ENCODE data around the gene LIPC.

Gene LIPC

GRCh38 chr15:58431221-58432149 is at the start of gene LIPC:
Gene LIPC, plus strand, starts transcription at chr15:58431991. Its CDS starts 42 bp downstream, at chr15:58432033.
- in situ Hi-C loops (cut with HindIII; ENCODE audit: low sequenced_read_pairs): no loop called here

GRCh38 chr15:58383876-58384275 is 47.9 kb upstream of the LIPC start:
- in situ Hi-C loops (cut with HindIII; ENCODE audit: low sequenced_read_pairs): no loop called here

GRCh38 chr15:58384667-58385066 is 47.1 kb upstream of the LIPC start:
- in situ Hi-C loops (cut with HindIII; ENCODE audit: low sequenced_read_pairs): no loop called here

GRCh38 chr15:58386081-58386480 is 45.7 kb upstream of the LIPC start:
- in situ Hi-C loops (cut with HindIII; ENCODE audit: low sequenced_read_pairs): no loop called here

GRCh38 chr15:58386641-58387040 is 45.1 kb upstream of the LIPC start:
- in situ Hi-C loops (cut with HindIII; ENCODE audit: low sequenced_read_pairs): no loop called here

- in situ Hi-C loops (cut with HindIII; ENCODE audit: low sequenced_read_pairs): no loop called here
Observed at GRCh38 chr15:58387130-58387529, 44.7 kb upstream of the LIPC start.

- in situ Hi-C loops (cut with HindIII; ENCODE audit: low sequenced_read_pairs): no loop called here
Observed at GRCh38 chr15:58388211-58388610, 43.6 kb upstream of the LIPC start.

- in situ Hi-C loops (cut with HindIII; ENCODE audit: low sequenced_read_pairs): no loop called here
Observed at GRCh38 chr15:58390118-58390517, 41.7 kb upstream of the LIPC start.

- in situ Hi-C loops (cut with HindIII; ENCODE audit: low sequenced_read_pairs): no loop called here
Observed at GRCh38 chr15:58390655-58391054, 41.1 kb upstream of the LIPC start.

GRCh38 chr15:58391088-58391487 is 40.7 kb upstream of the LIPC start:
- in situ Hi-C loops (cut with HindIII; ENCODE audit: low sequenced_read_pairs): no loop called here

GRCh38 chr15:58392141-58392540 is 39.6 kb upstream of the LIPC start:
- in situ Hi-C loops (cut with HindIII; ENCODE audit: low sequenced_read_pairs): no loop called here

GRCh38 chr15:58392611-58393161 is 39.1 kb upstream of the LIPC start:
- in situ Hi-C loops (cut with HindIII; ENCODE audit: low sequenced_read_pairs): no loop called here

GRCh38 chr15:58393241-58393662 is 38.5 kb upstream of the LIPC start:
- in situ Hi-C loops (cut with HindIII; ENCODE audit: low sequenced_read_pairs): no loop called here

- in situ Hi-C loops (cut with HindIII; ENCODE audit: low sequenced_read_pairs): no loop called here
Observed at GRCh38 chr15:58396181-58396580, 35.6 kb upstream of the LIPC start.

GRCh38 chr15:58398071-58398470 is 33.7 kb upstream of the LIPC start:
- in situ Hi-C loops (cut with HindIII; ENCODE audit: low sequenced_read_pairs): no loop called here

GRCh38 chr15:58398643-58399042 is 33.1 kb upstream of the LIPC start:
- in situ Hi-C loops (cut with HindIII; ENCODE audit: low sequenced_read_pairs): no loop called here

- in situ Hi-C loops (cut with HindIII; ENCODE audit: low sequenced_read_pairs): no loop called here
Observed at GRCh38 chr15:58399739-58400138, 32.1 kb upstream of the LIPC start.

- in situ Hi-C loops (cut with HindIII; ENCODE audit: low sequenced_read_pairs): no loop called here
Observed at GRCh38 chr15:58401276-58401675, 30.5 kb upstream of the LIPC start.

- in situ Hi-C loops (cut with HindIII; ENCODE audit: low sequenced_read_pairs): no loop called here
Observed at GRCh38 chr15:58401991-58402649, 29.7 kb upstream of the LIPC start.

- in situ Hi-C loops (cut with HindIII; ENCODE audit: low sequenced_read_pairs): no loop called here
Observed at GRCh38 chr15:58403581-58403980, 28.2 kb upstream of the LIPC start.

GRCh38 chr15:58404020-58404419 is 27.8 kb upstream of the LIPC start:
- in situ Hi-C loops (cut with HindIII; ENCODE audit: low sequenced_read_pairs): no loop called here

GRCh38 chr15:58404722-58405121 is 27.1 kb upstream of the LIPC start:
- in situ Hi-C loops (cut with HindIII; ENCODE audit: low sequenced_read_pairs): no loop called here

All from endothelial cell of hepatic sinusoid (primary cell).